ENCODE results near the gene C6orf120. TPM values are rescaled to one million over a fixed set of nuclear protein-coding genes. Genes with fewer than 3 reads are reported as not detected.
A peak's percentile ranks its signal among the peaks of the same experiment; 100 is the strongest.

C6orf120 gene
- total RNA-seq, 2 donors from 2014 or later: 12.2 to 21.3 TPM

GRCh38 chr6:169710009-169710408, 8.1 kb downstream of the C6orf120 start:
- DNase-seq (no peak), ATAC-seq (no peak)
- Histone ChIP-seq H3K4me1 (peaks cover 7% of the 10 kb centered on the region), H3K27ac (no peak overlapping the region), H3K4me3 (no peak overlapping the region), H3K36me3 (replicated peaks in 1 of 2; ENCODE audit: insufficient read depth in 1 of 2, low read depth in 2 of 2) (peaks cover 0 to 15% of the 10 kb centered on the region in 2 donors), H3K27me3 (no peaks in the 10 kb centered on the region), H3K9me3 (no peaks in the 10 kb centered on the region)
- 74 to 76% methylated on average over 3 of the region's 3 CpGs for WGBS, 2 donors
- no peak for TF ChIP-seq POLR2A (IDR thresholded peaks at IDR 0.05)
- TF ChIP-seq CTCF (IDR thresholded peaks at IDR 0.05): no peak
- intact Hi-C loops (cut with DNase I): no loop called here

DNA sequence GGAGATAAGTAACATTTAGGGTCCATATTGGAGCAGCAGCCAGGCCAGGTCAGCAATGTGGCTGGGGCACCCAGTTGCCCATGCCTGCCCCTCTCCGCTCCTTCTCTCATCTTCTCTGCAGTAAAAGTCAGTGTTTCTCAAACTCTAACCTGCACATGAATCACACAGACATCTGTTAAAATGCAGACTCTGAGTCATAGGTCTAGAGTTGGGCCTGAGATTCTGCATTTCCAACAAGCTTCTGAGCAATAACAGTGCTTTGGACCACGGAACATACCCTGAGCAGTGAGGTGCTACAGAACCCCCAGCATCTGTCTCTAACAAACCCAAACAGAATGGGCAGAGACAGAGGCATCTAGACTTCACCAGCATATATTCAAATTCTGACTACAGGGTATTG, 12.3 kb downstream of the C6orf120 start:
- DNase-seq (no peak), ATAC-seq (no peak)
- peaks cover 2% of the 10 kb centered on the region for H3K4me1 ChIP-seq
- no peak overlapping the region for H3K4me3 ChIP-seq
- H3K36me3 ChIP-seq (replicated peaks in 1 of 2; ENCODE audit: insufficient read depth in 1 of 2, low read depth in 2 of 2): peaks cover 0 to 20% of the 10 kb centered on the region in 2 donors
- no peaks in the 10 kb centered on the region for H3K9me3 ChIP-seq
- H3K27me3 ChIP-seq: no peaks in the 10 kb centered on the region
- intact Hi-C loops (cut with DNase I): no loop called here
- WGBS, 2 donors: 89 to 95% methylated on average over 2 of the region's 2 CpGs
- no peak overlapping the region for H3K27ac ChIP-seq
- no peak for TF ChIP-seq POLR2A (IDR thresholded peaks at IDR 0.05)
- TF ChIP-seq CTCF (IDR thresholded peaks at IDR 0.05): no peak

DNA sequence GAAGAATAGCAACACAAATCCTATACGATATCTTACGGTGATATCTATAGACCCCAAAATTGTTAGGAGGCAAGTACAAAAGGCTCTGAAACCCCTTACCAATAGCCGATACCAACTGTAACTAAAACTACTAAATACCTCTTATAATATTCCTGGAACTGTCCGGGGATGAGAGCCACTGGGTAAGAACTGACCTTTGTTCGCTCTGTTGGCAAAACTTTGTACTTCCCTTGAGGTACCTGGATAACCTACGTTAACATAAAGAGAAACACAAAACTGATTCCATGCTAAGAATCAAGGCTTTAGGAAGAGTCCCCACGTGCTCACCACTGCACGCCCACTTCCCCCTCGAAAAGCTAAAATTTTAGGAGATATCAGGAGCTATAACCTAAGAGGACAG, 12.7 kb downstream of the C6orf120 start:
- no peak overlapping the region for H3K4me3 ChIP-seq
- 91 to 93% methylated on average over 9 of the region's 9 CpGs for WGBS, 2 donors
- intact Hi-C loops (cut with DNase I): no loop called here
- TF ChIP-seq POLR2A (IDR thresholded peaks at IDR 0.05) (no peak), CTCF (IDR thresholded peaks at IDR 0.05) (no peak)
- H3K27ac ChIP-seq: no peak overlapping the region
- H3K4me1 ChIP-seq: no peaks in the 10 kb centered on the region
- H3K36me3 ChIP-seq (replicated peaks in 1 of 2; ENCODE audit: insufficient read depth in 1 of 2, low read depth in 2 of 2): peaks cover 0 to 19% of the 10 kb centered on the region in 2 donors
- no peaks in the 10 kb centered on the region for H3K9me3 ChIP-seq
- DNase-seq (no peak), ATAC-seq (no peak)
- no peaks in the 10 kb centered on the region for H3K27me3 ChIP-seq

DNA sequence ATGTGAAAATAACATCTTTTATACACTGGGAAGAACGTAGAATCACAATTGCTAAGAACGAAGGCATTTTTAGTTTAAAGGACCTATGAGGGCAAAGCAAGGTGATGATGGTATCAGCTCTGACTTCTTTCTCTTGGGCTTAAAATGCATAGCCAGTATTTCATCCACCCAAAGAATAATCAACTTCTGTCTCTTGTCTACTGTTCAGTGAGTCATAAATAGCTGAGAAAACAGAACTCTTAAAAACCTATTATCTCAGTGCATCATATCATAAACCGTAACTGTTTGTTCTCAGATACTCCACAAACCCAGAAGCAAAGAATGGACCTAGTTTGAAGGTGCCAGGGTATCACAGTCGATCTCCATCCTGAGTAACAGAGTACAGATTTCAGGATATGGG, 17.2 kb downstream of the C6orf120 start:
- H3K9me3 ChIP-seq: no peaks in the 10 kb centered on the region
- ATAC-seq (no peak), DNase-seq (no peak)
- H3K27ac ChIP-seq: no peak overlapping the region
- peaks cover 18% of the 10 kb centered on the region for H3K4me1 ChIP-seq
- no peak overlapping the region for H3K4me3 ChIP-seq
- WGBS, 2 donors: 81 to 83% methylated on average over 4 of the region's 4 CpGs
- TF ChIP-seq POLR2A (IDR thresholded peaks at IDR 0.05) (no peak), CTCF (IDR thresholded peaks at IDR 0.05) (no peak)
- H3K36me3 ChIP-seq (replicated peaks in 1 of 2; ENCODE audit: insufficient read depth in 1 of 2, low read depth in 2 of 2): peaks cover 0 to 11% of the 10 kb centered on the region in 2 donors
- no peaks in the 10 kb centered on the region for H3K27me3 ChIP-seq
- intact Hi-C loops (cut with DNase I): no loop called here

DNA sequence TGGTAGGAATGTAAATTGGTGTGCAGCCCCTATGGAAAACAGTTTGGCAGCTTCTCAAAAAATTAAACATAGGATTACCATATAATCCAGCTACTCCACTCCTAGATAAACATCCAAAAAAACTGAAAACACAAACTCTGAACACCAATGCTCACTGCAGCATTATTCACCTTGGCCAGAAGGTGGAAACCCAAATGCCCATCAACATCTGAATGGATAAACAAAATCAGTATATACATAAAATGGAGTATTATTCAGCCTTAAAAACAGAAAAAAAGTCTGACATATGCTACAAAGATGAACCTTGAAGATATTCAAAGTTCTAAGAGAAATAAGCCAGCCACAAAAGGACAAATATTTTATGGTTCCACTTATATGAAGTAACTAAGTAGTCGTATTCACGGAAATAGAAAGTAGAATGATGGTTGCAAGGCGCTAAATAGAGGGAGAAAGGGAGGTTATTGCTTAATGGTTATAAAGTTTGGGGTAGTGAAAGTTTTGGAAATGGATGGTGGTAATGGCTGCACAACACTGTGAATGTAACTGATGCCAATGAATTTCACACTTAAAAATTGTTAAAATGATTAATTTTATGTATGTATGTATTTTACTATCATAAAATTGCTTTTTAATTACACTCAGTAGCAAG, 18.4 kb downstream of the C6orf120 start:
- peaks cover 18% of the 10 kb centered on the region for H3K4me1 ChIP-seq
- DNase-seq: no peak
- peaks cover 0 to 5% of the 10 kb centered on the region in 2 donors for H3K36me3 ChIP-seq (replicated peaks in 1 of 2; ENCODE audit: insufficient read depth in 1 of 2, low read depth in 2 of 2)
- no peak overlapping the region for H3K27ac ChIP-seq
- intact Hi-C loops (cut with DNase I): no loop called here
- ATAC-seq: no peak
- H3K27me3 ChIP-seq: no peaks in the 10 kb centered on the region
- peak in 1 of 7 experiments; percentile 6 for TF ChIP-seq CTCF (IDR thresholded peaks at IDR 0.05)
- no peak for TF ChIP-seq POLR2A (IDR thresholded peaks at IDR 0.05)
- H3K4me3 ChIP-seq: no peak overlapping the region
- H3K9me3 ChIP-seq: no peaks in the 10 kb centered on the region
- WGBS, 2 donors: 83 to 91% methylated on average over 3 of the region's 3 CpGs
